Amniotic epithelial cell (primary cell): ENCODE results near the gene CLDN14.

Experiments used
- DNase-seq: peaks from one replicate; pipeline ENCODE4 v3.0.0-alpha.2; 2010; ENCODE audit warnings: low read depth

The CLDN14 gene

GRCh38 chr21:36431252-36431651, 48.7 kb downstream of the CLDN14 start:
- no peak for DNase-seq

GRCh38 chr21:36430841-36431240, 49.1 kb downstream of the CLDN14 start:
- DNase-seq, result peak; percentile 51

- DNase-seq, result peak; percentile 99
Measured at GRCh38 chr21:36429947-36430546, 49.9 kb downstream of the CLDN14 start.

- DNase-seq, result no peak
Measured at GRCh38 chr21:36428761-36429432, 51.0 kb downstream of the CLDN14 start.

GRCh38 chr21:36427502-36427901, 52.4 kb downstream of the CLDN14 start:
- no peak for DNase-seq

GRCh38 chr21:36425286-36425685, 54.6 kb downstream of the CLDN14 start:
- peak; percentile 37 for DNase-seq

- no peak for DNase-seq
Measured at GRCh38 chr21:36424592-36424991, 55.3 kb downstream of the CLDN14 start.

- DNase-seq, result no peak
Measured at GRCh38 chr21:36423771-36424433, 56.0 kb downstream of the CLDN14 start.

- peak; percentile 51 for DNase-seq
Measured at GRCh38 chr21:36422279-36423098, 57.4 kb downstream of the CLDN14 start.

GRCh38 chr21:36420571-36421339, 59.2 kb downstream of the CLDN14 start:
- no peak for DNase-seq

- peak; percentile 87 for DNase-seq
Measured at GRCh38 chr21:36419996-36420395, 59.9 kb downstream of the CLDN14 start.

GRCh38 chr21:36419241-36419640, 60.7 kb downstream of the CLDN14 start:
- no peak for DNase-seq

GRCh38 chr21:36415375-36415774, 64.5 kb downstream of the CLDN14 start:
- no peak for DNase-seq

GRCh38 chr21:36412916-36413315, 67.0 kb downstream of the CLDN14 start:
- no peak for DNase-seq

- no peak for DNase-seq
Measured at GRCh38 chr21:36411301-36411700, 68.6 kb downstream of the CLDN14 start.
